GM23338 (cell line): ENCODE measurements around the gene GADD45B. TPM values are rescaled to one million over a fixed set of nuclear protein-coding genes. Genes with fewer than 3 reads are reported as not detected.

Experiments
- ATAC-seq: fragments of 200-7000 bp; cut with Tn5 transposase; 3 replicates; pipeline ENCODE4 v1.9.1; 2020
- DNase-seq: peaks from one replicate; pipeline ENCODE4 v3.0.0-alpha.2; 2015; ENCODE audit warnings: low spot score
- H2AFZ ChIP-seq: fragments of 200-600 bp; sonication (generic); 2 replicates; pipeline ENCODE4 v1.8.0; 2016; ENCODE audit warnings: antibody characterized with exemption, mild to moderate bottlenecking, moderate library complexity
- H3F3A ChIP-seq: fragments of 200-600 bp; sonication (generic); replicated peaks from 2 replicates; pipeline ENCODE4 v1.8.0; 2017; ENCODE audit warnings: antibody characterized with exemption, mixed run types, low read depth
- H3K27ac ChIP-seq: fragments of 200-600 bp; sonication (generic); 2 replicates; pipeline ENCODE4 v1.6.1; 2016; ENCODE audit warnings: low read depth
- H3K27me3 ChIP-seq: fragments of 200-600 bp; sonication (generic); 2 replicates; pipeline ENCODE4 v1.8.0; 2016; ENCODE audit warnings: mild to moderate bottlenecking, mixed run types, moderate library complexity; ENCODE audit not compliant: insufficient read depth
- H3K36me3 ChIP-seq: fragments of 200-600 bp; sonication (generic); 2 replicates; pipeline ENCODE4 v1.8.0; 2016; ENCODE audit warnings: mild to moderate bottlenecking; ENCODE audit not compliant: insufficient read depth
- H3K4me1 ChIP-seq: fragments of 200-600 bp; sonication (generic); 2 replicates; pipeline ENCODE4 v1.8.0; 2016; ENCODE audit warnings: mild to moderate bottlenecking, moderate library complexity; ENCODE audit not compliant: insufficient read depth
- H3K4me2 ChIP-seq: fragments of 200-600 bp; sonication (generic); 2 replicates; pipeline ENCODE4 v1.7.1; 2017; ENCODE audit warnings: mixed run types
- H3K4me3 ChIP-seq: fragments of 200-600 bp; sonication (generic); 2 replicates; pipeline ENCODE4 v1.6.1; 2016; ENCODE audit warnings: mixed run types
- H3K79me2 ChIP-seq: fragments of 200-600 bp; sonication (generic); replicated peaks from 2 replicates; pipeline ENCODE4 v1.8.0; 2017; ENCODE audit warnings: mild to moderate bottlenecking; ENCODE audit not compliant: insufficient read depth
- H3K9me2 ChIP-seq: fragments of 200-600 bp; sonication (generic); 2 replicates; pipeline ENCODE4 v1.8.0; 2017; ENCODE audit not compliant: insufficient read depth
- H4K20me1 ChIP-seq: fragments of 200-600 bp; sonication (generic); replicated peaks from 2 replicates; pipeline ENCODE4 v1.8.0; 2017; ENCODE audit warnings: mild to moderate bottlenecking; ENCODE audit not compliant: insufficient read depth
- H3K27ac Mint-ChIP-seq: 2 replicates; pipeline ENCODE4 v1.8.0; 2020; ENCODE audit warnings: inconsistent platforms, mild to moderate bottlenecking, moderate library complexity, mixed read lengths
- H3K27me3 Mint-ChIP-seq: 3 replicates; pipeline ENCODE4 v1.8.0; 2022; ENCODE audit warnings: low read depth, mild to moderate bottlenecking, moderate library complexity, mixed read lengths, inconsistent platforms; ENCODE audit not compliant: insufficient read depth, poor library complexity
- H3K36me3 Mint-ChIP-seq: 3 replicates; pipeline ENCODE4 v1.8.0; 2021; ENCODE audit warnings: low read depth, mild to moderate bottlenecking, inconsistent platforms, moderate library complexity, mixed read lengths
- H3K4me1 Mint-ChIP-seq: 3 replicates; pipeline ENCODE4 v1.8.0; 2020; ENCODE audit warnings: mild to moderate bottlenecking, inconsistent platforms, mixed read lengths
- H3K4me3 Mint-ChIP-seq: 3 replicates; pipeline ENCODE4 v1.8.0; 2021; ENCODE audit warnings: moderate library complexity, mild to moderate bottlenecking, inconsistent platforms, mixed read lengths
- H3K9me3 Mint-ChIP-seq: 3 replicates; pipeline ENCODE4 v1.8.0; 2020; ENCODE audit warnings: moderate library complexity, mild to moderate bottlenecking, inconsistent platforms, mixed read lengths
- CREB1 ChIP-seq: fragments of 250-450 bp; sonication (Bioruptor Pico); IDR thresholded peaks from 2 replicates; pipeline ENCODE4 v1.5.0; 2020; ENCODE audit warnings: low read depth, mild to moderate bottlenecking, moderate library complexity
- EZH2 ChIP-seq: fragments of 200-600 bp; sonication (generic); IDR thresholded peaks from one replicate; pipeline ENCODE4 v1.8.0; 2017; ENCODE audit warnings: antibody characterized with exemption, mild to moderate bottlenecking, low read depth; ENCODE audit not compliant: unreplicated experiment
- EZH2phosphoT487 ChIP-seq: fragments of 200-600 bp; sonication (generic); IDR thresholded peaks from one replicate; pipeline ENCODE4 v1.8.1; 2018; ENCODE audit warnings: antibody characterized with exemption; ENCODE audit not compliant: unreplicated experiment
- JUNB ChIP-seq: IDR thresholded peaks from one replicate; pipeline ENCODE4 v1.6.1; 2016; ENCODE audit warnings: antibody characterized with exemption; ENCODE audit not compliant: unreplicated experiment
- NANOG ChIP-seq: IDR thresholded peaks from 2 replicates; pipeline ENCODE4 v1.6.1; 2016; ENCODE audit warnings: antibody characterized with exemption, borderline replicate concordance
- POLR2AphosphoS5 ChIP-seq: IDR thresholded peaks from 2 replicates; pipeline ENCODE4 v1.6.1; 2016; ENCODE audit warnings: antibody characterized with exemption, low read depth
- STAT1 ChIP-seq: IDR thresholded peaks from one replicate; pipeline ENCODE4 v1.6.1; 2016; ENCODE audit warnings: antibody characterized with exemption; ENCODE audit not compliant: unreplicated experiment
- ZNF114 ChIP-seq: fragments of 250-450 bp; sonication (Bioruptor Pico); IDR thresholded peaks from 2 replicates; pipeline ENCODE4 v1.5.0; 2020; ENCODE audit warnings: mild to moderate bottlenecking, moderate library complexity
- ZNF331 ChIP-seq: fragments of 250-450 bp; sonication (Bioruptor Pico); IDR thresholded peaks from 2 replicates; pipeline ENCODE4 v1.5.0; 2020; ENCODE audit warnings: low read depth, mild to moderate bottlenecking, moderate library complexity
- polyA plus RNA-seq: library from polyadenylated mRNA; unstranded; fragments of >200 nt; fragmentation: Nextera tagmentation; extraction: Ambion mirVana; gene quantifications from 2 replicates; pipeline ENCODE4 v1.2.1, GENCODE V29; 2016
- total RNA-seq: library from RNA; depleted of rRNA; stranded (reverse); fragments of >200 nt; shearing (Covaris generic); gene quantifications from 2 replicates; pipeline ENCODE4 v1.2.3, GENCODE V29; 2014
- TF ChIP-seq, protein P1 (sequence below), 2 experiments: fragments of 200-600 bp in 1 of 2; sonication (generic) in 1 of 2; conservative IDR thresholded peaks; 2 replicates each; pipeline versions ENCODE4 v1.5.1 to v1.6.1; 2016 to 2017; ENCODE audit warnings: antibody characterized with exemption in 2 of 2, low read depth in 2 of 2, mild to moderate bottlenecking in 2 of 2, moderate library complexity in 1 of 2
- TF ChIP-seq, protein P2 (sequence below): IDR thresholded peaks from 2 replicates; pipeline ENCODE4 v1.6.1; 2016; ENCODE audit warnings: antibody characterized with exemption
- TF ChIP-seq, protein P3 (sequence below): fragments of 250-450 bp; sonication (Bioruptor Pico); IDR thresholded peaks from 2 replicates; pipeline ENCODE4 v1.5.0; 2020; ENCODE audit warnings: mild to moderate bottlenecking, moderate library complexity

Gene GADD45B
- total and polyA plus RNA-seq, 2 experiments from 2014 or later, result 12.3 to 16.6 TPM

DNA sequence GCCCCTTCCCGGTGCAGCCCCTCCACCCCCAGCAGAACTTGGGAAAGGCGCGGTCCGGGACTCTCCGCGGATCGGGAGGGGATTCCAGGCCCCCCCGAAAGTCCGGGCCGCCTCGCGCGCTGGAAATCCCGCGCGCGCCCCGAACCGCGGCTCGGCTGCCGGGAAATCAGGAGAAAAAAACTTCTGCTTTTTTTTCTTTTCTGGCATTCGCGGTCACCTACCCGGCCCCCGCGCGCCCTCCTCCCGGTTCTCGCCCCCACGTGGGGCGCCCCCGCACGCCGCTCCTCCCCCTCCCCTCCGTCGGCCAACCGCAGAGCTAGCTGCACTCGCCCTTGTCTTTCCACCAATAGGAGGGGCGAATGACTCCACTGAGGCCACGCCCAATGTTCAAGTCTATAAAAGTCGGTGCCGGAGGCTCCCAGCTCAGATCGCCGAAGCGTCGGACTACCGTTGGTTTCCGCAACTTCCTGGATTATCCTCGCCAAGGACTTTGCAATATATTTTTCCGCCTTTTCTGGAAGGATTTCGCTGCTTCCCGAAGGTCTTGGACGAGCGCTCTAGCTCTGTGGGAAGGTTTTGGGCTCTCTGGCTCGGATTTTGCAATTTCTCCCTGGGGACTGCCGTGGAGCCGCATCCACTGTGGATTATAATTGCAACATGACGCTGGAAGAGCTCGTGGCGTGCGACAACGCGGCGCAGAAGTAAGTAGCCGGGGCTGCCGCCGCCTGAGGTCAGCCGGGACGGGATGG is at the start of gene GADD45B (continued):
- no peak for TF ChIP-seq STAT1

DNA sequence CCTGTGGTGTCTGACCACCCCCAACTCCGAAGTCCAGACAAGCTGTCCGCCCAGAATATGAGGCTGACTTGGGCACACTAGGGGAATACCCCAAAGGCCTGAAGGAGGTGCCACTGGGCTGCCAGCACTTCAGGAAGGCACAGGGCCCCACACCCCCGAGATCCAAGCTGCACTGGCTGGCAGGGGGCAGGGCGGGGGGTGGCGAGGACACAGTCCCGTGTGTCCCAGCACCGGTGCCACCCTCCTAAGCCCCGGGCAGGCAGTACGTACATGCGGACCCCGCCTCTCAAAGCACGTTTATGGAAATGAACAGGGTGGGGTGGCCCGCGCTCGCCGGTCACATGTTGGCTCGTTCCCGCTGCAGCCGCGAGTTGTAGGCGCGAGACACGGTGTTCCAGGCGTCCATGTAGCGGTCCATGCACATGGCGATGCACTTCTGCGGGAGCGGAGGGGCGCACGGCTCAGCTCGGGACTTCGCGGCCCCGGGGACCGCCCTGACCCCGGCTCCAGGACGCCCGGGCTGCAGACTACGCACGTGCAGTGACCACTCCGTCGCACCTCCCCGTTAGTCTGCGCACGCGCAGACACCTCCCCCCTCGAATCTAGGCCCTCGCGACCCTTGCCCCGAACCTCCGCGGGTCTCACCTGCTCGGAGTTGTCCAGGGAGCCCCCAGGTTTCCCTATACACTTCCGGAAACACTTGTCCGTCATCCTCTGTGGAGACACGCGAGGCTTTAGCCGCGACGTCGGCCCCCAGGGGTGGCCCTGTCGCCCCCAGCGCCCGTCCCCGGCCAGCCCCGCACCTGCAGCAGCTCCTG is 49.1 kb upstream of the GADD45B start:
- Mint-ChIP-seq H3K9me3 (peaks cover 5% of the 10 kb centered on the region), H3K4me3 (peak overlapping the region; percentile 94), H3K4me1 (peaks cover 28% of the 10 kb centered on the region), H3K36me3 (peaks cover 29% of the 10 kb centered on the region), H3K27me3 (peaks cover 24% of the 10 kb centered on the region), H3K27ac (peak overlapping the region; percentile 100)
- Histone ChIP-seq H4K20me1 (no peaks in the 10 kb centered on the region; the same call in none of the 2 replicates), H3K4me2 (peak overlapping the region; percentile 95), H3K9me2 (no peaks in the 10 kb centered on the region), H3K79me2 (peaks cover 21% of the 10 kb centered on the region), H3K4me1 (peaks cover 14% of the 10 kb centered on the region), H3K4me3 (peak overlapping the region; percentile 99), H3F3A (peaks cover 27% of the 10 kb centered on the region), H3K36me3 (no peaks in the 10 kb centered on the region; the same call in 1 of the 2 replicates), H3K27ac (peak overlapping the region; percentile 88), H3K27me3 (no peaks in the 10 kb centered on the region), H2AFZ (no peak overlapping the region)
- DNase-seq (peak; percentile 58), ATAC-seq (peak; percentile 5)
- TF ChIP-seq EZH2phosphoT487 (no peak), NANOG (no peak), EZH2 (no peak), JUNB (no peak), ZNF331 (CRISPR knock-in tag) (no peak), ZNF114 (CRISPR knock-in tag) (no peak), POLR2AphosphoS5 (no peak), STAT1 (no peak), CREB1 (CRISPR knock-in tag) (no peak)
- TF ChIP-seq, protein P1, sequence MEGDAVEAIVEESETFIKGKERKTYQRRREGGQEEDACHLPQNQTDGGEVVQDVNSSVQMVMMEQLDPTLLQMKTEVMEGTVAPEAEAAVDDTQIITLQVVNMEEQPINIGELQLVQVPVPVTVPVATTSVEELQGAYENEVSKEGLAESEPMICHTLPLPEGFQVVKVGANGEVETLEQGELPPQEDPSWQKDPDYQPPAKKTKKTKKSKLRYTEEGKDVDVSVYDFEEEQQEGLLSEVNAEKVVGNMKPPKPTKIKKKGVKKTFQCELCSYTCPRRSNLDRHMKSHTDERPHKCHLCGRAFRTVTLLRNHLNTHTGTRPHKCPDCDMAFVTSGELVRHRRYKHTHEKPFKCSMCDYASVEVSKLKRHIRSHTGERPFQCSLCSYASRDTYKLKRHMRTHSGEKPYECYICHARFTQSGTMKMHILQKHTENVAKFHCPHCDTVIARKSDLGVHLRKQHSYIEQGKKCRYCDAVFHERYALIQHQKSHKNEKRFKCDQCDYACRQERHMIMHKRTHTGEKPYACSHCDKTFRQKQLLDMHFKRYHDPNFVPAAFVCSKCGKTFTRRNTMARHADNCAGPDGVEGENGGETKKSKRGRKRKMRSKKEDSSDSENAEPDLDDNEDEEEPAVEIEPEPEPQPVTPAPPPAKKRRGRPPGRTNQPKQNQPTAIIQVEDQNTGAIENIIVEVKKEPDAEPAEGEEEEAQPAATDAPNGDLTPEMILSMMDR (conservative IDR thresholded peaks at IDR 0.05; ENCODE audit: low read depth in 2 of 2), result no peak
- TF ChIP-seq, protein P2, sequence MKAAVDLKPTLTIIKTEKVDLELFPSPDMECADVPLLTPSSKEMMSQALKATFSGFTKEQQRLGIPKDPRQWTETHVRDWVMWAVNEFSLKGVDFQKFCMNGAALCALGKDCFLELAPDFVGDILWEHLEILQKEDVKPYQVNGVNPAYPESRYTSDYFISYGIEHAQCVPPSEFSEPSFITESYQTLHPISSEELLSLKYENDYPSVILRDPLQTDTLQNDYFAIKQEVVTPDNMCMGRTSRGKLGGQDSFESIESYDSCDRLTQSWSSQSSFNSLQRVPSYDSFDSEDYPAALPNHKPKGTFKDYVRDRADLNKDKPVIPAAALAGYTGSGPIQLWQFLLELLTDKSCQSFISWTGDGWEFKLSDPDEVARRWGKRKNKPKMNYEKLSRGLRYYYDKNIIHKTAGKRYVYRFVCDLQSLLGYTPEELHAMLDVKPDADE, result no peak
- TF ChIP-seq, protein P3, sequence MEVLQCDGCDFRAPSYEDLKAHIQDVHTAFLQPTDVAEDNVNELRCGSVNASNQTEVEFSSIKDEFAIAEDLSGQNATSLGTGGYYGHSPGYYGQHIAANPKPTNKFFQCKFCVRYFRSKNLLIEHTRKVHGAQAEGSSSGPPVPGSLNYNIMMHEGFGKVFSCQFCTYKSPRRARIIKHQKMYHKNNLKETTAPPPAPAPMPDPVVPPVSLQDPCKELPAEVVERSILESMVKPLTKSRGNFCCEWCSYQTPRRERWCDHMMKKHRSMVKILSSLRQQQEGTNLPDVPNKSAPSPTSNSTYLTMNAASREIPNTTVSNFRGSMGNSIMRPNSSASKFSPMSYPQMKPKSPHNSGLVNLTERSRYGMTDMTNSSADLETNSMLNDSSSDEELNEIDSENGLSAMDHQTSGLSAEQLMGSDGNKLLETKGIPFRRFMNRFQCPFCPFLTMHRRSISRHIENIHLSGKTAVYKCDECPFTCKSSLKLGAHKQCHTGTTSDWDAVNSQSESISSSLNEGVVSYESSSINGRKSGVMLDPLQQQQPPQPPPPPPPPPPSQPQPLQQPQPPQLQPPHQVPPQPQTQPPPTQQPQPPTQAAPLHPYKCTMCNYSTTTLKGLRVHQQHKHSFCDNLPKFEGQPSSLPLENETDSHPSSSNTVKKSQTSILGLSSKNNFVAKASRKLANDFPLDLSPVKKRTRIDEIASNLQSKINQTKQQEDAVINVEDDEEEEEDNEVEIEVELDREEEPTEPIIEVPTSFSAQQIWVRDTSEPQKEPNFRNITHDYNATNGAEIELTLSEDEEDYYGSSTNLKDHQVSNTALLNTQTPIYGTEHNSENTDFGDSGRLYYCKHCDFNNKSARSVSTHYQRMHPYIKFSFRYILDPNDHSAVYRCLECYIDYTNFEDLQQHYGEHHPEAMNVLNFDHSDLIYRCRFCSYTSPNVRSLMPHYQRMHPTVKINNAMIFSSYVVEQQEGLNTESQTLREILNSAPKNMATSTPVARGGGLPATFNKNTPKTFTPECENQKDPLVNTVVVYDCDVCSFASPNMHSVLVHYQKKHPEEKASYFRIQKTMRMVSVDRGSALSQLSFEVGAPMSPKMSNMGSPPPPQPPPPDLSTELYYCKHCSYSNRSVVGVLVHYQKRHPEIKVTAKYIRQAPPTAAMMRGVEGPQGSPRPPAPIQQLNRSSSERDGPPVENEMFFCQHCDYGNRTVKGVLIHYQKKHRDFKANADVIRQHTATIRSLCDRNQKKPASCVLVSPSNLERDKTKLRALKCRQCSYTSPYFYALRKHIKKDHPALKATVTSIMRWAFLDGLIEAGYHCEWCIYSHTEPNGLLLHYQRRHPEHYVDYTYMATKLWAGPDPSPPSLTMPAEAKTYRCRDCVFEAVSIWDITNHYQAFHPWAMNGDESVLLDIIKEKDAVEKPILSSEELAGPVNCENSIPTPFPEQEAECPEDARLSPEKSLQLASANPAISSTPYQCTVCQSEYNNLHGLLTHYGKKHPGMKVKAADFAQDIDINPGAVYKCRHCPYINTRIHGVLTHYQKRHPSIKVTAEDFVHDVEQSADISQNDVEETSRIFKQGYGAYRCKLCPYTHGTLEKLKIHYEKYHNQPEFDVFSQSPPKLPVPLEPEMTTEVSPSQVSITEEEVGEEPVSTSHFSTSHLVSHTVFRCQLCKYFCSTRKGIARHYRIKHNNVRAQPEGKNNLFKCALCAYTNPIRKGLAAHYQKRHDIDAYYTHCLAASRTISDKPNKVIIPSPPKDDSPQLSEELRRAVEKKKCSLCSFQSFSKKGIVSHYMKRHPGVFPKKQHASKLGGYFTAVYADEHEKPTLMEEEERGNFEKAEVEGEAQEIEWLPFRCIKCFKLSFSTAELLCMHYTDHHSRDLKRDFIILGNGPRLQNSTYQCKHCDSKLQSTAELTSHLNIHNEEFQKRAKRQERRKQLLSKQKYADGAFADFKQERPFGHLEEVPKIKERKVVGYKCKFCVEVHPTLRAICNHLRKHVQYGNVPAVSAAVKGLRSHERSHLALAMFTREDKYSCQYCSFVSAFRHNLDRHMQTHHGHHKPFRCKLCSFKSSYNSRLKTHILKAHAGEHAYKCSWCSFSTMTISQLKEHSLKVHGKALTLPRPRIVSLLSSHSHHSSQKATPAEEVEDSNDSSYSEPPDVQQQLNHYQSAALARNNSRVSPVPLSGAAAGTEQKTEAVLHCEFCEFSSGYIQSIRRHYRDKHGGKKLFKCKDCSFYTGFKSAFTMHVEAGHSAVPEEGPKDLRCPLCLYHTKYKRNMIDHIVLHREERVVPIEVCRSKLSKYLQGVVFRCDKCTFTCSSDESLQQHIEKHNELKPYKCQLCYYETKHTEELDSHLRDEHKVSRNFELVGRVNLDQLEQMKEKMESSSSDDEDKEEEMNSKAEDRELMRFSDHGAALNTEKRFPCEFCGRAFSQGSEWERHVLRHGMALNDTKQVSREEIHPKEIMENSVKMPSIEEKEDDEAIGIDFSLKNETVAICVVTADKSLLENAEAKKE (CRISPR knock-in tag), result no peak
